OCI-LY7 (cell line): ENCODE data around the gene ZFP36L1.

ENCODE experiments used
- EZH2phosphoT487 ChIP-seq: fragments of 200-600 bp; sonication (generic); IDR thresholded peaks from 2 replicates; pipeline ENCODE4 v1.6.1; 2018; ENCODE audit warnings: low read depth, borderline replicate concordance, mild to moderate bottlenecking, mixed run types, antibody characterized with exemption, low read length, moderate library complexity, mixed read lengths
- TF ChIP-seq, protein P1 (sequence below): fragments of 200-600 bp; sonication (generic); conservative IDR thresholded peaks from 2 replicates; pipeline ENCODE4 v1.5.1; 2014; ENCODE audit warnings: mild to moderate bottlenecking, antibody characterized with exemption, low read length, moderate library complexity, mixed read lengths

DNA sequence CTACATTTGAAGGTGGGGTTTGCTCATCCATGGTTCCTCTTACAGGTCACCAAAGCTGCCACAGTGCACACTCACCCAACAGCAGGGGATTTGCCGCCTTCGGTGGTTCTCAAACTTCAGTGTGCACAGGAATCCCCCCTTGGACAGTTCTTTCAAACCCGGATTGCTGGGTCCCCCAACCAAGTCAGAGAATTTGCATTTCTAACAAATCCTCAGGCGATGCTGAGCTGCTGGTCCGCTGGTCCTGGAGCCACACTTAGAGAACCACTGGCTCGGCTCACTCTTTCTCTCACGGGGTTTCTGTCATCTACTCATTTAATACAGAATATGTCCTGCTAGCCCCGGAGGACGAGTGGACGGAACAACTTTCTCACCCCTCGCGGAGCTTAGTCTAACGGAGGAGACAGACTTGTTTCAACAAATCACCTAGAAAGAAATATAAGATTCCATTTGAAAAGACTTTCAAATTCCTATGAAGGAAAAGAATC lies 24.1 kb upstream of the ZFP36L1 start:
- TF ChIP-seq, protein P1, sequence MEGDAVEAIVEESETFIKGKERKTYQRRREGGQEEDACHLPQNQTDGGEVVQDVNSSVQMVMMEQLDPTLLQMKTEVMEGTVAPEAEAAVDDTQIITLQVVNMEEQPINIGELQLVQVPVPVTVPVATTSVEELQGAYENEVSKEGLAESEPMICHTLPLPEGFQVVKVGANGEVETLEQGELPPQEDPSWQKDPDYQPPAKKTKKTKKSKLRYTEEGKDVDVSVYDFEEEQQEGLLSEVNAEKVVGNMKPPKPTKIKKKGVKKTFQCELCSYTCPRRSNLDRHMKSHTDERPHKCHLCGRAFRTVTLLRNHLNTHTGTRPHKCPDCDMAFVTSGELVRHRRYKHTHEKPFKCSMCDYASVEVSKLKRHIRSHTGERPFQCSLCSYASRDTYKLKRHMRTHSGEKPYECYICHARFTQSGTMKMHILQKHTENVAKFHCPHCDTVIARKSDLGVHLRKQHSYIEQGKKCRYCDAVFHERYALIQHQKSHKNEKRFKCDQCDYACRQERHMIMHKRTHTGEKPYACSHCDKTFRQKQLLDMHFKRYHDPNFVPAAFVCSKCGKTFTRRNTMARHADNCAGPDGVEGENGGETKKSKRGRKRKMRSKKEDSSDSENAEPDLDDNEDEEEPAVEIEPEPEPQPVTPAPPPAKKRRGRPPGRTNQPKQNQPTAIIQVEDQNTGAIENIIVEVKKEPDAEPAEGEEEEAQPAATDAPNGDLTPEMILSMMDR = peak; percentile 2; the same call in 1 of the 2 replicates
- TF ChIP-seq EZH2phosphoT487 = no peak
